ENCODE data around the gene TMEM123. TPM values are rescaled to one million over a fixed set of nuclear protein-coding genes. Genes with fewer than 3 reads are reported as not detected.

The TMEM123 gene
- total and polyA plus RNA-seq, 2 of the 8 experiments (the other 6 are each of a cell fraction or from before 2014, with no cell fraction given): 75.5 to 80.1 TPM

DNA sequence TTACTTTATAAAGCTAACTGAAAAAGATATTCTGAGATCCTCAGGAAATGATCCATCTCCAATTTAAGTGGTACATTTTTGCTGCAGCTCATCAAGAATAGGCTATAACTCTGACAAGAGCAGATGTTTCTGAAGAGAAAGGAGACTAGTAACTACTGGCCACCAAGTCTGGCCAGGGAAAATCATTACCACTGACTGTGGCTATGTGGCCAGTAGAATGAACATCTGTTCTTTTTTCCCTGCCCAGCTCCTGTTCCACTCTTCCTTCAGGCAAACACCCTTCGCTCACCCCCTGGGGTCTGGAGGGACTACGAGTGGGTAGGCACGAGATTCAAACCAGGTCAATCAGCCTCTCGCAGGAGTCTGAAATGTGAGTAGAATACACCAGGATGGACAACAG lies 23.9 kb downstream of the TMEM123 start:
- no peaks in the 10 kb centered on the region; the same call in 1 of the 2 replicates for H3K79me1 ChIP-seq (ENCODE audit: low read depth, low read length)
- 90% methylated on average over 4 of the region's 4 CpGs; no CpG with 5 or more reads in 1 of the 2 experiments for WGBS, 2 experiments (ENCODE audit: extremely low coverage in 1 of 2, insufficient coverage in 1 of 2, insufficient read length in 1 of 2, insufficient replicate concordance in 2 of 2, low coverage in 1 of 2, low lambda C conversion rate in 2 of 2, missing lambda C conversion rate in 1 of 2)
- H3K4ac ChIP-seq (replicated peaks; ENCODE audit: insufficient read length, low read depth, low read length): no peak overlapping the region
- peaks cover 0 to 4% of the 10 kb centered on the region in 2 experiments; a peak in 2 of 4 replicates for H3K79me2 ChIP-seq (ENCODE audit: control insufficient read depth in 1 of 2, insufficient read depth in 2 of 2, low read length in 2 of 2)
- ChIA-PET CTCF (ENCODE audit: partially characterized antibody) (interaction anchor here (0.8 to 1.5 kb wide), 2 partner anchors 11 to 67 kb away, joined by 3 to 4 read pairs; no protein-coding TSS in a partner anchor), POLR2A (ENCODE audit: partially characterized antibody) (interaction anchor here (1.0 kb wide), 1 partner anchor 21 kb away, joined by 3 read pairs; no protein-coding TSS in a partner anchor)
- H3K4me2 ChIP-seq (ENCODE audit: insufficient read depth in 1 of 2, low read depth in 2 of 2, low read length in 2 of 2): no peak overlapping the region
- H3K9me3 ChIP-seq (ENCODE audit: insufficient read depth in 2 of 2, low read depth in 1 of 2, low read length in 1 of 2): peaks cover 14 to 22% of the 10 kb centered on the region in 2 experiments
- H4K20me1 ChIP-seq (replicated peaks in 1 of 2; ENCODE audit: control insufficient read depth in 1 of 2, insufficient read depth in 2 of 2, low read length in 2 of 2): peaks cover 0 to 4% of the 10 kb centered on the region in 2 experiments
- no peak overlapping the region for H3K14ac ChIP-seq (ENCODE audit: insufficient read length)
- H3K56ac ChIP-seq (replicated peaks; ENCODE audit: insufficient read length, low read depth, low read length): no peak overlapping the region
- no peaks in the 10 kb centered on the region for H3K27me3 ChIP-seq (replicated peaks in 1 of 4; ENCODE audit: control insufficient read depth in 3 of 4, extremely low read depth in 1 of 4, insufficient read depth in 3 of 4, low read length in 3 of 4)
- H3K23me2 ChIP-seq (ENCODE audit: low read depth, low read length): no peaks in the 10 kb centered on the region
- H3K36me3 ChIP-seq (ENCODE audit: control insufficient read depth in 2 of 4, insufficient read depth in 4 of 4, low read length in 3 of 4): peaks cover 0 to 22% (median under 1%) of the 10 kb centered on the region in 4 experiments; a peak in 3 of 8 replicates
- H2BK5ac ChIP-seq (ENCODE audit: low read depth, low read length): no peak overlapping the region
- H4K5ac ChIP-seq (ENCODE audit: insufficient read length, low read depth, low read length): no peak overlapping the region
- no peak overlapping the region for H2AFZ ChIP-seq (ENCODE audit: low read length)
- no peak overlapping the region for H3K4me3 ChIP-seq (ENCODE audit: extremely low read depth in 1 of 4, insufficient read depth in 2 of 4, low read depth in 3 of 4, low read length in 4 of 4)
- H2BK120ac ChIP-seq (replicated peaks; ENCODE audit: low read depth, low read length): no peak overlapping the region
- H3K18ac ChIP-seq (ENCODE audit: extremely low read depth, low read length): no peak overlapping the region
- no peak for DNase-seq (ENCODE audit: low read depth in 1 of 2, low spot score in 2 of 2)
- H2BK15ac ChIP-seq (ENCODE audit: low read length): no peak overlapping the region
- H2BK20ac ChIP-seq (ENCODE audit: low read length): no peak overlapping the region
- no peak overlapping the region for H4K91ac ChIP-seq (replicated peaks; ENCODE audit: insufficient read length, low read length)
- no peak overlapping the region for H3K27ac ChIP-seq (ENCODE audit: low read depth, low read length)
- no peak for FAIRE-seq
- H2AK5ac ChIP-seq (ENCODE audit: low read depth, low read length): no peak overlapping the region
- H3K4me1 ChIP-seq (replicated peaks in 1 of 4; ENCODE audit: control insufficient read depth in 3 of 4, insufficient read depth in 4 of 4, low read length in 3 of 4): peaks cover 0 to 3% (median under 1%) of the 10 kb centered on the region in 4 experiments; a peak in 2 of 7 replicates
- H3K23ac ChIP-seq (ENCODE audit: insufficient read length): no peak overlapping the region
- H4K8ac ChIP-seq (ENCODE audit: extremely low read depth, insufficient read depth, low read length): no peak overlapping the region
- TF ChIP-seq ZNF274 (IDR thresholded peaks at IDR 0.05; ENCODE audit: borderline replicate concordance, extremely low read depth, low read length): no peak
- no peak for TF ChIP-seq FOSL1 (IDR thresholded peaks at IDR 0.05; ENCODE audit: insufficient read depth, low read depth, low read length)
- TF ChIP-seq RNF2 (IDR thresholded peaks at IDR 0.05; ENCODE audit: borderline replicate concordance, low read depth, low read length, missing control alignments, poor library complexity, severe bottlenecking): no peak
- TF ChIP-seq TBP (IDR thresholded peaks at IDR 0.05; ENCODE audit: low read depth, low read length): no peak
- no peak for TF ChIP-seq BRCA1 (IDR thresholded peaks at IDR 0.05; ENCODE audit: low read depth, low read length)
- TF ChIP-seq, protein P1, sequence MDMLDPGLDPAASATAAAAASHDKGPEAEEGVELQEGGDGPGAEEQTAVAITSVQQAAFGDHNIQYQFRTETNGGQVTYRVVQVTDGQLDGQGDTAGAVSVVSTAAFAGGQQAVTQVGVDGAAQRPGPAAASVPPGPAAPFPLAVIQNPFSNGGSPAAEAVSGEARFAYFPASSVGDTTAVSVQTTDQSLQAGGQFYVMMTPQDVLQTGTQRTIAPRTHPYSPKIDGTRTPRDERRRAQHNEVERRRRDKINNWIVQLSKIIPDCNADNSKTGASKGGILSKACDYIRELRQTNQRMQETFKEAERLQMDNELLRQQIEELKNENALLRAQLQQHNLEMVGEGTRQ (IDR thresholded peaks at IDR 0.05; ENCODE audit: low read length): no peak
- no peak for TF ChIP-seq SP2 (IDR thresholded peaks at IDR 0.05; ENCODE audit: low read length)
- H3K9ac ChIP-seq (replicated peaks in 1 of 4; ENCODE audit: extremely low read depth in 1 of 4, low read depth in 3 of 4, low read length in 3 of 4): no peak overlapping the region
- no peak overlapping the region for H2BK12ac ChIP-seq (ENCODE audit: low read depth, low read length)
